Cardiac muscle cell (in vitro differentiated cells and primary cell): Measurements from ENCODE around the gene ZBTB49. TPM values are rescaled to one million over a fixed set of nuclear protein-coding genes. Genes with fewer than 3 reads are reported as not detected.

Experiments
- DNase-seq, 2 donors: peaks; one replicate each; pipeline versions ENCODE4 v3.0.0 to v3.0.0-alpha.2; 2010 to 2017; ENCODE audit warnings: low read depth in 1 of 2, low spot score in 1 of 2
- H3K27ac ChIP-seq: fragments of 200-600 bp; sonication (generic); 2 replicates; pipeline ENCODE4 v1.5.1; 2016
- H3K27me3 ChIP-seq: fragments of 200-600 bp; sonication (generic); 2 replicates; pipeline ENCODE4 v1.6.0; 2016; ENCODE audit warnings: control low read depth
- H3K36me3 ChIP-seq: fragments of 200-600 bp; sonication (generic); 2 replicates; pipeline ENCODE4 v1.5.1; 2016; ENCODE audit warnings: control low read depth
- H3K4me1 ChIP-seq: fragments of 200-600 bp; sonication (generic); 2 replicates; pipeline ENCODE4 v1.8.1; 2017; ENCODE audit warnings: low read depth, mild to moderate bottlenecking, mixed run types
- H3K4me3 ChIP-seq: fragments of 200-600 bp; sonication (generic); 2 replicates; pipeline ENCODE4 v1.5.1; 2016; ENCODE audit warnings: mild to moderate bottlenecking
- H3K9me3 ChIP-seq: fragments of 200-600 bp; sonication (generic); 2 replicates; pipeline ENCODE4 v1.5.1; 2017; ENCODE audit warnings: low read depth, mild to moderate bottlenecking, control low read depth
- polyA plus RNA-seq: library from polyadenylated mRNA; unstranded; fragments of >200 nt; fragmentation: Nextera tagmentation; extraction: Ambion mirVana; gene quantifications from 2 replicates; pipeline ENCODE4 v1.2.1, GENCODE V29; 2016
- total RNA-seq: library from RNA; depleted of rRNA; stranded (reverse); fragments of >200 nt; gene quantifications from 2 replicates; pipeline ENCODE4 v1.2.3, GENCODE V29; 2016
- TF ChIP-seq, protein P1 (sequence below): IDR thresholded peaks from 2 replicates; pipeline ENCODE4 v1.5.1; 2012; ENCODE audit warnings: low read depth, mild to moderate bottlenecking, low read length

The ZBTB49 gene
- total and polyA plus RNA-seq, 2 experiments from 2014 or later, result 6.0 to 7.7 TPM

DNA sequence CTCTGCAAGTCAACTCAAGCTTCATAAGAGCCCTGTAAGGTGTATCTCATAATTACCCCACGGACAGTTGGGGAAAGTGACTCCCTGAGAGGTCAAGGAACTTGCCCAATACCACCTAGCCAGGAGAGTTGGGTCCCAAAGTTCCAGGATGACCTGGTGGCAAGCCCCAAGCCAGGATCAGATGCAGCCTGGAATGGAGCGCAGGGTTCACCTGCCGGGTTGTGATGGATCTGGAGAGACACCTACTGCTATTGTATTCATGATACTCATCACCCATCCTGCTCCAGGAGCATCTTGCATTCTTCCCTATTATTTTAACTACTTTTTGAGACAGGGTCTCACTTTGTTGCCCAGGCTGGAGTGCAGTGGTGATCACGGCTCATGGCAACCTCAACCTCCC, 36.1 kb downstream of the ZBTB49 start:
- Histone ChIP-seq H3K4me1 (peaks cover 5% of the 10 kb centered on the region), H3K27ac (no peak overlapping the region), H3K36me3 (no peaks in the 10 kb centered on the region), H3K27me3 (no peaks in the 10 kb centered on the region), H3K9me3 (no peaks in the 10 kb centered on the region), H3K4me3 (no peak overlapping the region)
- no peak for DNase-seq
- TF ChIP-seq, protein P1, sequence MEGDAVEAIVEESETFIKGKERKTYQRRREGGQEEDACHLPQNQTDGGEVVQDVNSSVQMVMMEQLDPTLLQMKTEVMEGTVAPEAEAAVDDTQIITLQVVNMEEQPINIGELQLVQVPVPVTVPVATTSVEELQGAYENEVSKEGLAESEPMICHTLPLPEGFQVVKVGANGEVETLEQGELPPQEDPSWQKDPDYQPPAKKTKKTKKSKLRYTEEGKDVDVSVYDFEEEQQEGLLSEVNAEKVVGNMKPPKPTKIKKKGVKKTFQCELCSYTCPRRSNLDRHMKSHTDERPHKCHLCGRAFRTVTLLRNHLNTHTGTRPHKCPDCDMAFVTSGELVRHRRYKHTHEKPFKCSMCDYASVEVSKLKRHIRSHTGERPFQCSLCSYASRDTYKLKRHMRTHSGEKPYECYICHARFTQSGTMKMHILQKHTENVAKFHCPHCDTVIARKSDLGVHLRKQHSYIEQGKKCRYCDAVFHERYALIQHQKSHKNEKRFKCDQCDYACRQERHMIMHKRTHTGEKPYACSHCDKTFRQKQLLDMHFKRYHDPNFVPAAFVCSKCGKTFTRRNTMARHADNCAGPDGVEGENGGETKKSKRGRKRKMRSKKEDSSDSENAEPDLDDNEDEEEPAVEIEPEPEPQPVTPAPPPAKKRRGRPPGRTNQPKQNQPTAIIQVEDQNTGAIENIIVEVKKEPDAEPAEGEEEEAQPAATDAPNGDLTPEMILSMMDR, result no peak

DNA sequence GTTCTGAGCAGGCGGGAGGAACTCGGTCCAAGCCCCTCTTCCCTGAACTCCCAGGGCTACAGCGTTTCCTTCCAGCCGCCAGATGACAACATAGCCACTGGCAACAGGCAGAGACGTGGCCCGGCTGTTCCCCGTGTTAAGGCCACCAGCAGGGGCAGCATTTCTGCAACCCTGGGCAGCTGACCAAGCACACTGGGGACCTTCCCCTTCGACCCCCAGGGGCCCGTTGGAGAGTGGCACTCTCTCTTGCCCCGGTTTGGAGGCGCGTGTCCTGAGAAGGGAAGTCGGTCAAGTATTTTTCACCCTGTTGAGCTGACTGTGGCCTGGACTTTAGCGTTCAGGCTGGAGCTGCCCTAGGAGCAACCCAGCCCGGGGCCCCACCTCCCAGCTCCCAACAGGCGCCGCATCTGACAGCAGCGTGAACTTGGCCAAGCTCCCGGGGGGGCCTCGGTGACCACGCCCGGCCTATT, 37.6 kb downstream of the ZBTB49 start:
- no peak overlapping the region for H3K4me3 ChIP-seq
- H3K27me3 ChIP-seq, result no peaks in the 10 kb centered on the region
- H3K36me3 ChIP-seq, result no peaks in the 10 kb centered on the region
- H3K27ac ChIP-seq, result no peak overlapping the region
- peak; percentile 31 to 73 for DNase-seq
- TF ChIP-seq, protein P1, result peak; percentile 71
- H3K4me1 ChIP-seq, result peaks cover 5% of the 10 kb centered on the region
- H3K9me3 ChIP-seq, result no peaks in the 10 kb centered on the region

DNA sequence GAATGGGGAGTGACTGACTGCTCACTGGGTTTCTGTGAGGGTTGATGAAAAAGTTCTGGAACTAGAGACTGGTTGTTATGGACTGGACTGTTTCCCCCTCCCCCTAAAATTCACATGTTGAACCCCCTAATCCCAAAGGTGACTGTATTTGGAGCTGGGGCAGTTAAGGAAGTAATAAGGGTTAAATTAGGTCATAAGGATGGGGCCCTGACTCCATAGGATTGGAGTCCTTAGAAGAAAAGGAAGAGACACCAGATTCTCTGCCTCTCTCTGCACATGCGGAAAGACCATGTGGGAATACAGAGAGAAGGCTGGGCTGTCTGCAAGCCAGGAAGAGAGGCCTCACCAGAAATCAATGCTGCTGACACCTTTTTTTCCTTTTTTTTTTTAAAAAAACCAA, 38.2 kb downstream of the ZBTB49 start:
- TF ChIP-seq, protein P1, result no peak
- Histone ChIP-seq H3K27ac (no peak overlapping the region), H3K4me1 (peaks cover 5% of the 10 kb centered on the region), H3K36me3 (no peaks in the 10 kb centered on the region), H3K9me3 (no peaks in the 10 kb centered on the region), H3K27me3 (no peaks in the 10 kb centered on the region), H3K4me3 (no peak overlapping the region)
- no peak for DNase-seq

DNA sequence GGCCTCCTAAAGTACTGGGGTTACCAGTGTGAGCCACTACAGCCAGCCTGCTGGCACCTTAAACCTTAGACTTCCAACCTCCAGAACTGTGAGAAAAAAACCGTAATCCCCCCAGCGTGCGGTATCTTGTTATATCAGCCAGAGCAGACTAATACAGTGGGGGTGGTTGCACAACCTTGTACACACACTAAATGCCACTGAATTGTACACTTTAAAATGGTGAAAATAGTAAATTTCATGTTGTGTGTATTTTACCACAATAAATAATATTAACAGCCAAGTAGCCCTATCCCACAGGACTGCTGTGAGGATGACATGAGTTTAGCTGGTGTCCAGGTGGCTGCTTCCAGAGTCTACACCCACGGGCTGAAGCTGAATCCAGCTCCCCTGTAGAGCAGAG, 38.8 kb downstream of the ZBTB49 start:
- H3K36me3 ChIP-seq, result no peaks in the 10 kb centered on the region
- no peak for DNase-seq
- H3K4me1 ChIP-seq, result peaks cover 5% of the 10 kb centered on the region
- TF ChIP-seq, protein P1, result no peak
- no peaks in the 10 kb centered on the region for H3K9me3 ChIP-seq
- no peaks in the 10 kb centered on the region for H3K27me3 ChIP-seq
- no peak overlapping the region for H3K4me3 ChIP-seq
- H3K27ac ChIP-seq, result no peak overlapping the region

DNA sequence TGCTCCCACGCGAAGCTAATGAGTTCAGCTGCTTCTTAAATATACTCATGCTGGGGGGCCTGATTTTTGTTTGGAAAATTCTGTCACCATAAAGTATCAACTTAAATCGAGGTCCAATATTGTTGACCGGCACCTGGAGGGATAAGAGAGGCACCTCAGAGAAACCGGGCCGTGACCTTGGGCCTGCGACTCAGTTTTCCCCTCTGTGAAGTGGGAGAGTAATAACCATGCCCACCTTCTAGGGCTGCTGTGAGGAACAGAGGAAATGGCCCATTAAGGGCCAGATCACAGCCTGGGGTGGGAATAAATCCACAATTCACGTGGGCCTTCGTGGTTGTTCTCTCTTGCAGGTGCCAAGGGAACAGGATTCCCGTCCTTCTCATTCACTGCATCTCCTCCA, 39.4 kb downstream of the ZBTB49 start:
- no peak for DNase-seq
- Histone ChIP-seq H3K4me3 (no peak overlapping the region), H3K36me3 (no peaks in the 10 kb centered on the region), H3K9me3 (no peaks in the 10 kb centered on the region), H3K27me3 (no peaks in the 10 kb centered on the region), H3K27ac (no peak overlapping the region), H3K4me1 (no peaks in the 10 kb centered on the region)
- TF ChIP-seq, protein P1, result no peak

DNA sequence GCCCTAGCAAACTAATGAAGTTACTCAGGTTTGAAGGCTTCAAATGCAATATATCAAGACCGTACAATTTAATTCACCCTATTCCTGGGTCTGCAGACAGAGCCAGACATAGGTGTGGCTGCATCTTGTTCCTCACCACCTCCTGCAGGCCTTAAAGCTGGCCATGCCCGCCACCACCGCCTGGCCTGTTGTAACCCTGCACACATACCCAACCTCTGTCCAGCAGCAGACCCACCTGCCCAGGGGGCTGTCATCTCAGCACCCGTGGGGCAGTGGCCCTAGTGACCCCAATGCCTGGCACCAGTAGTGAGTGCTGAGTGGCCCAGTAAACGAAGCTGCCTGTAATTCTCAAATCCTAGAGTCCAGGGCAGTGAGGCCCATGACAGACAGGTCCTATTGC, 40.7 kb downstream of the ZBTB49 start:
- Histone ChIP-seq H3K4me3 (no peak overlapping the region), H3K9me3 (no peaks in the 10 kb centered on the region), H3K27me3 (no peaks in the 10 kb centered on the region), H3K27ac (no peak overlapping the region), H3K36me3 (no peaks in the 10 kb centered on the region), H3K4me1 (no peaks in the 10 kb centered on the region)
- no peak for DNase-seq
- TF ChIP-seq, protein P1, result no peak
